Mammary epithelial cell (primary cell): ENCODE data around the gene RAB33B.

Experiments used
- EZH2 ChIP-seq: IDR thresholded peaks from 2 replicates; pipeline ENCODE4 v1.6.1; 2012; ENCODE audit warnings: low read length, inconsistent platforms, borderline replicate concordance
- TF ChIP-seq, protein P1 (sequence below), 2 donors: IDR thresholded peaks in 1 of 2; conservative IDR thresholded peaks in 1 of 2; 2 replicates each; pipeline ENCODE4 v1.5.1; 2011 to 2012; ENCODE audit warnings: inconsistent platforms in 2 of 2, low read length in 2 of 2, mild to moderate bottlenecking in 2 of 2, control low read depth in 1 of 2, low read depth in 1 of 2; ENCODE audit not compliant: insufficient read depth in 1 of 2; ENCODE audit errors: extremely low read depth in 1 of 2

DNA sequence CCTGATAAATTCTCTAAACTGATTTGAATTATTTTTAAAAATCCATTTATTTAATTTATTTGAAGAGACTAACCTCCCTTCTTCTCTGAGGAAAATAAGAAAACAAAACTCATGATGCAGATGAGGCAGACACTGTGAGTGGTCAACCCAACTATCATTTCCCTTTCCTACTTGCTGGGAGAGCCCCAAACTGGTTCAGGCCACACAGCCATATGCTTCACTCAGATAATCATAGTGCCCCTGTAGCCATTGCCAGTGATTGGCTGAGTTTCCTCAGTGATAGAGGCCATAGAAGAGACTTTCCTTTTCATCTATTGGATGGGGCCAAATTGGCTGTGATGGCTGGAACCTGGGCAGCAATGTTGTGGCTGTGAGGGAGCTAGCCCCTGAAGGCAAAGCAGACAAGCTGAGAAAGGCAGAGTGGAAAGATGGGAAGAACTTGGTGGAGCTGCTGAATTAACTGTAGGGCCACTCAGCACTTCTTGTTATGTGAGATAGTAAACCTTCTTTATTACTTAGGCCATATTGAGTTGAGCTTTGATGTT, 49.8 kb downstream of the RAB33B start:
- TF ChIP-seq, protein P1, sequence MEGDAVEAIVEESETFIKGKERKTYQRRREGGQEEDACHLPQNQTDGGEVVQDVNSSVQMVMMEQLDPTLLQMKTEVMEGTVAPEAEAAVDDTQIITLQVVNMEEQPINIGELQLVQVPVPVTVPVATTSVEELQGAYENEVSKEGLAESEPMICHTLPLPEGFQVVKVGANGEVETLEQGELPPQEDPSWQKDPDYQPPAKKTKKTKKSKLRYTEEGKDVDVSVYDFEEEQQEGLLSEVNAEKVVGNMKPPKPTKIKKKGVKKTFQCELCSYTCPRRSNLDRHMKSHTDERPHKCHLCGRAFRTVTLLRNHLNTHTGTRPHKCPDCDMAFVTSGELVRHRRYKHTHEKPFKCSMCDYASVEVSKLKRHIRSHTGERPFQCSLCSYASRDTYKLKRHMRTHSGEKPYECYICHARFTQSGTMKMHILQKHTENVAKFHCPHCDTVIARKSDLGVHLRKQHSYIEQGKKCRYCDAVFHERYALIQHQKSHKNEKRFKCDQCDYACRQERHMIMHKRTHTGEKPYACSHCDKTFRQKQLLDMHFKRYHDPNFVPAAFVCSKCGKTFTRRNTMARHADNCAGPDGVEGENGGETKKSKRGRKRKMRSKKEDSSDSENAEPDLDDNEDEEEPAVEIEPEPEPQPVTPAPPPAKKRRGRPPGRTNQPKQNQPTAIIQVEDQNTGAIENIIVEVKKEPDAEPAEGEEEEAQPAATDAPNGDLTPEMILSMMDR (conservative IDR thresholded peaks at IDR 0.05 in 1 of 2, IDR thresholded peaks at IDR 0.05 in 1 of 2; ENCODE audit: extremely low read depth in 1 of 2, insufficient read depth in 1 of 2, low read depth in 1 of 2, low read length in 2 of 2): no peak
- no peak for TF ChIP-seq EZH2
